ENCODE results near the gene ISCU.

Gene ISCU

DNA sequence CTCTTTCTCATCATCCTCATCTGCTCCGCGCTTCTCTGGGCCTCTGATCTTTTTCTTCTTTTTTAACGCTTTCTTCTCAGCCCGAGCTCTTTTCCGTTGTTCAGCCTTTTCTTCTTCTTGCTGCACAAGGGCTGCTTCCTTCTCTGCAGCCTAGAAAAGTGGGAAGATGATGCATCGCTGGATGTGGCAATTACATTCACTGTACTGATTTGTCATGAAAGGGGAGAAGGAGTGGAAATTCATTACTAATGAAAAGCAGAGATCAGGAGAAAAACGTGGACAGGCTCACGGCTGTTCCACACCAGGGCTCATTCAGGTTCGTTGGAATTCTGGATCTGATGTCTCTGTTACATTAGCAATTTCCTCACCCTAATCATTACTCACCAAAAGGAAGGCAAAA lies 32.2 kb upstream of the ISCU start (continued):
- TF ChIP-seq, protein P1, sequence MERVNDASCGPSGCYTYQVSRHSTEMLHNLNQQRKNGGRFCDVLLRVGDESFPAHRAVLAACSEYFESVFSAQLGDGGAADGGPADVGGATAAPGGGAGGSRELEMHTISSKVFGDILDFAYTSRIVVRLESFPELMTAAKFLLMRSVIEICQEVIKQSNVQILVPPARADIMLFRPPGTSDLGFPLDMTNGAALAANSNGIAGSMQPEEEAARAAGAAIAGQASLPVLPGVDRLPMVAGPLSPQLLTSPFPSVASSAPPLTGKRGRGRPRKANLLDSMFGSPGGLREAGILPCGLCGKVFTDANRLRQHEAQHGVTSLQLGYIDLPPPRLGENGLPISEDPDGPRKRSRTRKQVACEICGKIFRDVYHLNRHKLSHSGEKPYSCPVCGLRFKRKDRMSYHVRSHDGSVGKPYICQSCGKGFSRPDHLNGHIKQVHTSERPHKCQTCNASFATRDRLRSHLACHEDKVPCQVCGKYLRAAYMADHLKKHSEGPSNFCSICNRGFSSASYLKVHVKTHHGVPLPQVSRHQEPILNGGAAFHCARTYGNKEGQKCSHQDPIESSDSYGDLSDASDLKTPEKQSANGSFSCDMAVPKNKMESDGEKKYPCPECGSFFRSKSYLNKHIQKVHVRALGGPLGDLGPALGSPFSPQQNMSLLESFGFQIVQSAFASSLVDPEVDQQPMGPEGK (CRISPR knock-in tag; IDR thresholded peaks at IDR 0.05; ENCODE audit: borderline replicate concordance) = no peak
- TF ChIP-seq BACH2 (CRISPR knock-in tag; IDR thresholded peaks at IDR 0.05; ENCODE audit: borderline replicate concordance) (no peak), TCF4 (CRISPR knock-in tag; IDR thresholded peaks at IDR 0.05; ENCODE audit: borderline replicate concordance) (no peak), ZNF8 (CRISPR knock-in tag; IDR thresholded peaks at IDR 0.05) (no peak), SNAI2 (CRISPR knock-in tag; IDR thresholded peaks at IDR 0.05) (no peak), ESRRG (CRISPR knock-in tag; IDR thresholded peaks at IDR 0.05) (no peak), ZNF70 (CRISPR knock-in tag; IDR thresholded peaks at IDR 0.05) (no peak), ZFP3 (CRISPR knock-in tag; IDR thresholded peaks at IDR 0.05) (no peak), ARNTL (CRISPR knock-in tag; IDR thresholded peaks at IDR 0.05; ENCODE audit: borderline replicate concordance, low read depth) (no peak), TOX (CRISPR knock-in tag; IDR thresholded peaks at IDR 0.05; ENCODE audit: borderline replicate concordance) (no peak)

DNA sequence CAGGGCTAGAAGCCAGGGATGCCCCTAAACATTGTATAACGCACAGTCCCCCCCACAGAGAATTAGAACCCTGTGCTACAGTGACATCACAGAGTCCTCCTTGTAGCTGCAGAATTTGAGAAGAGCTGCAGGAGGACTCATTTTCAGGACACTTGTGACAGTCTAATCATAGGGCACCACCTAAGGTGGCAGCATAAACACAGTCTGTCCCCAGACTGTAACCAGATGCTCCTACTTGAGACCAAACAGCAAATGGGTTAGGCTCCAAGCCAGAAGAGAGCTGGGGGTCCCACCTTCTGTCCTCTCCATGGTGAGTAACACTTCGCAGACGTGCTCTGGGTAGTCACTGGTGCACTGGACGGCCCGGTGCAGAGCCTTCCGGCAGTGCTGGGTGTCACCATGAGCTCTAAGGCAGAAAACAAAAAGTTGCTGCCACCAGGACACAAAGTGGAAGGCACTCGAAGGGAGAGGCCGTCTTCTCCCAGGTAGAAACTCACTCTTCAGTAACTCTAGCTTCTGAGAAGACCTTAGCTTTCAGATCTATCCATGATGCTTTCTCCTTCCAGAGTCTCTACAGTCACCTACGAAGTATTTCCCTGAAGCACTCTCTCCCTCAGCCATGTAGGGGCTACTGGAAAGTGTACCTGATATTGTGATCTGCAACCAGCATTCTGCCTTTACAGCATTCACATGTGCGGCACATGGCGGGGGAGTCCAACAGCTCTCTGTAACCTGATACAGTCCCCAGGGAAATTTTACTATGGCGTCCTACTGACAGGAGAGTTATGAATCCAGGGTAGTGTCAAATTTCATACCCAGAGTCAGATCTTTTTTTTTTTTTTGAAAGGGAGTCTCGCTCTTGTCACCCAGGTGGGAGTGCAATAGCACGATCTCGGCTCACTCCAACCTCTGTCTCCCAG lies 30.2 kb upstream of the ISCU start:
- no peak; the same call in 2 of the 3 replicates for ATAC-seq
- TF ChIP-seq, protein P2, sequence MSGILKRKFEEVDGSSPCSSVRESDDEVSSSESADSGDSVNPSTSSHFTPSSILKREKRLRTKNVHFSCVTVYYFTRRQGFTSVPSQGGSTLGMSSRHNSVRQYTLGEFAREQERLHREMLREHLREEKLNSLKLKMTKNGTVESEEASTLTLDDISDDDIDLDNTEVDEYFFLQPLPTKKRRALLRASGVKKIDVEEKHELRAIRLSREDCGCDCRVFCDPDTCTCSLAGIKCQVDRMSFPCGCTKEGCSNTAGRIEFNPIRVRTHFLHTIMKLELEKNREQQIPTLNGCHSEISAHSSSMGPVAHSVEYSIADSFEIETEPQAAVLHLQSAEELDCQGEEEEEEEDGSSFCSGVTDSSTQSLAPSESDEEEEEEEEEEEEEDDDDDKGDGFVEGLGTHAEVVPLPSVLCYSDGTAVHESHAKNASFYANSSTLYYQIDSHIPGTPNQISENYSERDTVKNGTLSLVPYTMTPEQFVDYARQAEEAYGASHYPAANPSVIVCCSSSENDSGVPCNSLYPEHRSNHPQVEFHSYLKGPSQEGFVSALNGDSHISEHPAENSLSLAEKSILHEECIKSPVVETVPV (CRISPR knock-in tag; IDR thresholded peaks at IDR 0.05) = no peak
- TF ChIP-seq, protein P1 (CRISPR knock-in tag; IDR thresholded peaks at IDR 0.05; ENCODE audit: borderline replicate concordance) = no peak
- TF ChIP-seq GLIS3 (CRISPR knock-in tag; IDR thresholded peaks at IDR 0.05) (no peak), ZNF70 (CRISPR knock-in tag; IDR thresholded peaks at IDR 0.05) (no peak), ESRRG (CRISPR knock-in tag; IDR thresholded peaks at IDR 0.05) (no peak), ZFP3 (CRISPR knock-in tag; IDR thresholded peaks at IDR 0.05) (no peak), SNAI2 (CRISPR knock-in tag; IDR thresholded peaks at IDR 0.05) (no peak), ZC3H10 (CRISPR knock-in tag; IDR thresholded peaks at IDR 0.05) (no peak)
- TF ChIP-seq, protein P3, sequence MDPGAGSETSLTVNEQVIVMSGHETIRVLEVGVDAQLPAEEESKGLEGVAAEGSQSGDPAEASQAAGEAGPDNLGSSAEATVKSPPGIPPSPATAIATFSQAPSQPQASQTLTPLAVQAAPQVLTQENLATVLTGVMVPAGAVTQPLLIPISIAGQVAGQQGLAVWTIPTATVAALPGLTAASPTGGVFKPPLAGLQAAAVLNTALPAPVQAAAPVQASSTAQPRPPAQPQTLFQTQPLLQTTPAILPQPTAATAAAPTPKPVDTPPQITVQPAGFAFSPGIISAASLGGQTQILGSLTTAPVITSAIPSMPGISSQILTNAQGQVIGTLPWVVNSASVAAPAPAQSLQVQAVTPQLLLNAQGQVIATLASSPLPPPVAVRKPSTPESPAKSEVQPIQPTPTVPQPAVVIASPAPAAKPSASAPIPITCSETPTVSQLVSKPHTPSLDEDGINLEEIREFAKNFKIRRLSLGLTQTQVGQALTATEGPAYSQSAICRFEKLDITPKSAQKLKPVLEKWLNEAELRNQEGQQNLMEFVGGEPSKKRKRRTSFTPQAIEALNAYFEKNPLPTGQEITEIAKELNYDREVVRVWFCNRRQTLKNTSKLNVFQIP (CRISPR knock-in tag; IDR thresholded peaks at IDR 0.05; ENCODE audit: borderline replicate concordance, low read depth) = no peak
- TF ChIP-seq, protein P4, sequence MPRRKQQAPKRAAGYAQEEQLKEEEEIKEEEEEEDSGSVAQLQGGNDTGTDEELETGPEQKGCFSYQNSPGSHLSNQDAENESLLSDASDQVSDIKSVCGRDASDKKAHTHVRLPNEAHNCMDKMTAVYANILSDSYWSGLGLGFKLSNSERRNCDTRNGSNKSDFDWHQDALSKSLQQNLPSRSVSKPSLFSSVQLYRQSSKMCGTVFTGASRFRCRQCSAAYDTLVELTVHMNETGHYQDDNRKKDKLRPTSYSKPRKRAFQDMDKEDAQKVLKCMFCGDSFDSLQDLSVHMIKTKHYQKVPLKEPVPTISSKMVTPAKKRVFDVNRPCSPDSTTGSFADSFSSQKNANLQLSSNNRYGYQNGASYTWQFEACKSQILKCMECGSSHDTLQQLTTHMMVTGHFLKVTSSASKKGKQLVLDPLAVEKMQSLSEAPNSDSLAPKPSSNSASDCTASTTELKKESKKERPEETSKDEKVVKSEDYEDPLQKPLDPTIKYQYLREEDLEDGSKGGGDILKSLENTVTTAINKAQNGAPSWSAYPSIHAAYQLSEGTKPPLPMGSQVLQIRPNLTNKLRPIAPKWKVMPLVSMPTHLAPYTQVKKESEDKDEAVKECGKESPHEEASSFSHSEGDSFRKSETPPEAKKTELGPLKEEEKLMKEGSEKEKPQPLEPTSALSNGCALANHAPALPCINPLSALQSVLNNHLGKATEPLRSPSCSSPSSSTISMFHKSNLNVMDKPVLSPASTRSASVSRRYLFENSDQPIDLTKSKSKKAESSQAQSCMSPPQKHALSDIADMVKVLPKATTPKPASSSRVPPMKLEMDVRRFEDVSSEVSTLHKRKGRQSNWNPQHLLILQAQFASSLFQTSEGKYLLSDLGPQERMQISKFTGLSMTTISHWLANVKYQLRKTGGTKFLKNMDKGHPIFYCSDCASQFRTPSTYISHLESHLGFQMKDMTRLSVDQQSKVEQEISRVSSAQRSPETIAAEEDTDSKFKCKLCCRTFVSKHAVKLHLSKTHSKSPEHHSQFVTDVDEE (CRISPR knock-in tag; IDR thresholded peaks at IDR 0.05) = no peak

DNA sequence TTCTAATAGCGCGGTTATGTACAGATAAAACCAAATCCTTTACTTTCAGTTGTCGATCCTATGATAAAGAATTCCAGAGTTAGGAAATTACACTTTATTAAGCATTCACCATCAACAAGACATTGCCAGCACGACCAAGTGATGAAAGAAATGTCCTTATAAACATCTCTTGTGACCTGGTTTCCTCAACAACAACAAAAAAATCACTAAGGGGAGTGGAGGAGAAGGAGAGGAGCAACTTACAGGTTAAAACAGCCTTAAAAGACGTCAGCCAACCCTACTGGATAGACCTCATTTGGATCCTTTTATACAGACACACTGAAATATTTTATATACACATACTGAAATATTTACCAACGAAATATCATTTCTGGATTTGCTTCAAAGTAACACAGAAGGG lies 24.2 kb upstream of the ISCU start:
- ATAC-seq = no peak
- TF ChIP-seq ISL1 (CRISPR knock-in tag; IDR thresholded peaks at IDR 0.05) (no peak), SNAI2 (CRISPR knock-in tag; IDR thresholded peaks at IDR 0.05) (no peak), ZC3H10 (CRISPR knock-in tag; IDR thresholded peaks at IDR 0.05) (no peak), TCF4 (CRISPR knock-in tag; IDR thresholded peaks at IDR 0.05; ENCODE audit: borderline replicate concordance) (no peak), CSDC2 (CRISPR knock-in tag; IDR thresholded peaks at IDR 0.05) (no peak), ZFP3 (CRISPR knock-in tag; IDR thresholded peaks at IDR 0.05) (no peak), ZNF8 (CRISPR knock-in tag; IDR thresholded peaks at IDR 0.05) (no peak), ZFP30 (CRISPR knock-in tag; IDR thresholded peaks at IDR 0.05) (no peak), TOX (CRISPR knock-in tag; IDR thresholded peaks at IDR 0.05; ENCODE audit: borderline replicate concordance) (no peak), ESRRG (CRISPR knock-in tag; IDR thresholded peaks at IDR 0.05) (no peak), PPARA (CRISPR knock-in tag; IDR thresholded peaks at IDR 0.05; ENCODE audit: borderline replicate concordance) (no peak)
- TF ChIP-seq, protein P2 (CRISPR knock-in tag; IDR thresholded peaks at IDR 0.05) = no peak
- TF ChIP-seq, protein P1 (CRISPR knock-in tag; IDR thresholded peaks at IDR 0.05; ENCODE audit: borderline replicate concordance) = no peak
- TF ChIP-seq, protein P3 (CRISPR knock-in tag; IDR thresholded peaks at IDR 0.05; ENCODE audit: borderline replicate concordance, low read depth) = no peak

All from SK-N-SH treated with all-trans-retinoic acid at 6 μM for 48 hours (cell line).